ENCODE data around the gene PITPNM1.
"Not testable (repeated sequence)": the region's sequence is repeated elsewhere in the genome, so short reads cannot be mapped to it uniquely, and the experiment has no call there.

The PITPNM1 gene

DNA sequence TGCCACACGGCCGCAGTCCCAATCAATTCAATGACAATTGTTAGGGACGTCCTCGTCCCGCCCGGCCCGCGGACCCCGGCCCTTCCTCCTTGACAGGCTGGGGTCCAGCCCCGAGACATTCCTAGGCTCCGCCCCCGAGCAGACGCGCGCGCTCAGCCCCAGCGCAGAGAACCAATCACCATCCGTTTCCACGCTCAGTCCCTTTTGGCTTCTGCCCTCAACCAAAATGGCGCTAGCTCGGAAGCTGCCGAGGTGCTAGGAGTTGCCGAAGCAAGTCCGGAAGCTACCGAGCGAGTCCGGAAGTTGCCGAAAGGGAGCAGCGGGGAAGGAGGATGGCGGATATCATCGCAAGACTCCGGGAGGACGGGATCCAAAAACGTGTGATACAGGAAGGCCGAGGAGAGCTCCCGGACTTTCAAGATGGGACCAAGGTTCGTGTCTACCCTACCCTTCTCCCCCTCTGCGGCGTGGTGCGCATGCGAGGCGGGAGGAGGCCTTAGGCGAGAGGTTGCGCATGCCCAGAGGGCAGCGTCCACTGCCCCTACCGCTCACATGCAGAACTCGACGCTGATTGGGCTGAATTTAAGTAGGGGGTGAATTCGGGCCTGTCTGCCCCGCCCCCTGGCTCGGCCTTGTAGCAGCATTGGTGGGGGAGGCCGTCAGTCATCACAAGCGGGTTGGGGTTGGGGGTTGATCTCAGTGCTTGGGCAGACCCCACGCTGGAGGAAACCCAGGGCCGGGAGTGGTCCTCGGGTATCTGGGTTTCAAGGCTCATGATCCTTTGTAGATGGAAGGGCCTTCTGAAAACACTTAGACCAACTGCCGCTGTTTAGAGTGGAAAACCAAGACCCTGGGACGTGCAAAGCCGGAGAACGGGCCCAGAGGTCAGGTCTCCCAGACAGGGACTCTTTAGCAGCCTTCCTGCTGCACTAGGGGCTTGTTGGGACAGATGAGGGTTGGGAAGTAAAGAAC is 22.1 kb downstream of the PITPNM1 start, which contains the start of gene AIP:
Gene AIP (plus strand): TSS at position 200 of the 972 bp plus-strand sequence. CDS start 133 bp downstream, at position 333.
- Histone ChIP-seq H3K36me3 (ENCODE audit: control insufficient read depth in 4 of 4, insufficient read depth in 4 of 4, low read length in 3 of 4) (peaks cover 0 to 15% (median 10%) of the 10 kb centered on the region in 4 experiments), H3K4me1 (ENCODE audit: control extremely low read depth in 1 of 4, control insufficient read depth in 4 of 4, insufficient read depth in 4 of 4, low read length in 3 of 4) (peaks cover 10 to 39% (median 35%) of the 10 kb centered on the region in 4 experiments), H3K27me3 (replicated peaks in 2 of 5; ENCODE audit: control insufficient read depth in 4 of 5, insufficient read depth in 5 of 5, low read length in 4 of 5) (no peaks in the 10 kb centered on the region), H3K9me3 (ENCODE audit: control extremely low read depth in 1 of 5, control insufficient read depth in 4 of 5, insufficient read depth in 2 of 5, low read depth in 1 of 5, low read length in 4 of 5) (no peaks in the 10 kb centered on the region), H3K27ac (ENCODE audit: insufficient read depth in 1 of 2, low read depth in 1 of 2, low read length in 2 of 2, poor library complexity in 1 of 2, severe bottlenecking in 2 of 2) (peak within 1 kb of the TSS; percentile 40 to 81), H3K4me3 (ENCODE audit: control insufficient read depth in 1 of 7, extremely low read depth in 1 of 7, insufficient read depth in 4 of 7, low read depth in 2 of 7, low read length in 6 of 7) (peak within 1 kb of the TSS; percentile 41 to 86 (median 75))
- CTCF ChIA-PET = interaction anchor here (0.6 kb wide), 1 partner anchor 44 kb away, joined by 3 read pairs; no protein-coding TSS in a partner anchor
- DNase-seq = peak; percentile 98 to 99 (median 99)
- POLR2A ChIA-PET = interaction anchor here (0.6 to 0.7 kb wide), 3 partner anchors 11 to 270 kb away, joined by 3 read pairs; no protein-coding TSS in a partner anchor
- WGBS (ENCODE audit: insufficient coverage) = 14% methylated on average over 47 of the region's 60 CpGs

DNA sequence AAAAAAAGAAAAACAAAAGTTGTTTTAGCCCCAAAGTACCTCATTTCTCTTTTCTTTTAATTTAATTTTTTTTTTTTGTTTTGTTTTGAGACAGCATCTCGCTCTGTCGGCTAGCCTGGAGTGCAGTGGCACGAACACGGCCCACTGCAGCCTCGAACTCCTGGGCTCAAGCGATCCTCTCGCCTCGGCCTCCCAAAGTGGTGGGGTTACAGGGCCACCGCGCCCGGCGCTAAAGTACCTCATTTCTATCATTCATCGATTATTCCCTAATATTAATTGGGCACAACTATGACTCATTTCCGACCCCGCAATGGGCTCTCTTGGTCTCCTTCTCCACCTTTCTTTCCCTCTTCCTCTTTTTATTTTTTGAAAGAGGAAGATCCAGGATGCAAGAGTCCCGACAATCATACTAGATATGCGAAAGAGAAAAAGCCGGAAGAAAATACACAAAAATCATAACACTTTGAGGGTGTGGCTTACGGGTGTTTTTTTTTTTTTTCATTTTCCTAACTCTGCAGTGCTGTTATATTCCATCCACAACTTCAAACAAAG is 22.8 kb downstream of the PITPNM1 start:
- DNase-seq = no peak
- POLR2A ChIA-PET = interaction anchor here (0.6 kb wide), 1 partner anchor 10 kb away, joined by 3 read pairs; no protein-coding TSS in a partner anchor
- peaks cover 10 to 39% (median 35%) of the 10 kb centered on the region in 4 experiments for H3K4me1 ChIP-seq (ENCODE audit: control extremely low read depth in 1 of 4, control insufficient read depth in 4 of 4, insufficient read depth in 4 of 4, low read length in 3 of 4)
- H3K4me3 ChIP-seq (ENCODE audit: control insufficient read depth in 1 of 7, extremely low read depth in 1 of 7, insufficient read depth in 4 of 7, low read depth in 2 of 7, low read length in 6 of 7) = peak overlapping the region; percentile 41 to 86 (median 75)
- peak overlapping the region; percentile 40 to 81 for H3K27ac ChIP-seq (ENCODE audit: insufficient read depth in 1 of 2, low read depth in 1 of 2, low read length in 2 of 2, poor library complexity in 1 of 2, severe bottlenecking in 2 of 2)
- no peaks in the 10 kb centered on the region for H3K9me3 ChIP-seq (ENCODE audit: control extremely low read depth in 1 of 5, control insufficient read depth in 4 of 5, insufficient read depth in 2 of 5, low read depth in 1 of 5, low read length in 4 of 5)
- H3K27me3 ChIP-seq (replicated peaks in 2 of 5; ENCODE audit: control insufficient read depth in 4 of 5, insufficient read depth in 5 of 5, low read length in 4 of 5) = no peaks in the 10 kb centered on the region
- 34% methylated on average over 15 of the region's 19 CpGs for WGBS (ENCODE audit: insufficient coverage)
- H3K36me3 ChIP-seq (ENCODE audit: control insufficient read depth in 4 of 4, insufficient read depth in 4 of 4, low read length in 3 of 4) = peaks cover 0 to 8% (median 2%) of the 10 kb centered on the region in 4 experiments
- CTCF ChIA-PET = interaction anchor here (0.6 to 0.7 kb wide), 2 partner anchors 12 to 43 kb away, joined by 3 read pairs; no protein-coding TSS in a partner anchor

DNA sequence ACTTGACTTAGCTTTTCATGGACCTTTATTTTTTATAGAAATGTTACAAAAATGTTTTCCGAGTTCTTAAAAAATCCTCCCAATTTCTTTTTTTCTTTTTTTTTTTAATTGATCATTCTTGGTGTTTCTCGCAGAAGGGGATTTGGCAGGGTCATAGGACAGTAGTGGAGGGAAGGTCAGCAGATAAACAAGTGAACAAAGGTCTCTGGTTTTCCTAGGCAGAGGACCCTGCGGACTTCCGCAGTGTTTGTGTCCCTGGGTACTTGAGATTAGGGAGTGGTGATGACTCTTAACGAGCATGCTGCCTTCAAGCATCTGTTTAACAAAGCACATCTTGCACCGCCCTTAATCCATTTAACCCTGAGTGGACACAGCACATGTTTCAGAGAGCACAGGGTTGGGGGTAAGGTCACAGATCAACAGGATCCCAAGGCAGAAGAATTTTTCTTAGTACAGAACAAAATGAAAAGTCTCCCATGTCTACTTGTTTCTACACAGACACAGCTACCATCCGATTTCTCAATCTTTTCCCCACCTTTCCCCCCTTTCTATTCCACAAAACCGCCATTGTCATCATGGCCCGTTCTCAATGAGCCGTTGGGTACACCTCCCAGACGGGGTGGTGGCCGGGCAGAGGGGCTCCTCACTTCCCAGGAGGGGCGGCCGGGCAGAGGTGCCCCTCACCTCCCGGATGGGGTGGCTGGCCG is 27.7 kb downstream of the PITPNM1 start:
- H3K9me3 ChIP-seq (ENCODE audit: control extremely low read depth in 1 of 5, control insufficient read depth in 4 of 5, insufficient read depth in 2 of 5, low read depth in 1 of 5, low read length in 4 of 5); H3K36me3 ChIP-seq (ENCODE audit: control insufficient read depth in 4 of 4, insufficient read depth in 4 of 4, low read length in 3 of 4); POLR2A ChIA-PET; H3K4me1 ChIP-seq (ENCODE audit: control extremely low read depth in 1 of 4, control insufficient read depth in 4 of 4, insufficient read depth in 4 of 4, low read length in 3 of 4); H3K27ac ChIP-seq (ENCODE audit: insufficient read depth in 1 of 2, low read depth in 1 of 2, low read length in 2 of 2, poor library complexity in 1 of 2, severe bottlenecking in 2 of 2); DNase-seq; H3K27me3 ChIP-seq (replicated peaks in 2 of 5; ENCODE audit: control insufficient read depth in 4 of 5, insufficient read depth in 5 of 5, low read length in 4 of 5); H3K4me3 ChIP-seq (ENCODE audit: control insufficient read depth in 1 of 7, extremely low read depth in 1 of 7, insufficient read depth in 4 of 7, low read depth in 2 of 7, low read length in 6 of 7): not testable (repeated sequence)
- WGBS (ENCODE audit: insufficient coverage) = 86% methylated on average over 1 of the region's 16 CpGs
- CTCF ChIA-PET = interaction anchor here (0.9 to 1.0 kb wide), 2 partner anchors 52 to 76 kb away, joined by 3 read pairs; partner anchors contain the start of gene PPP1CA

DNA sequence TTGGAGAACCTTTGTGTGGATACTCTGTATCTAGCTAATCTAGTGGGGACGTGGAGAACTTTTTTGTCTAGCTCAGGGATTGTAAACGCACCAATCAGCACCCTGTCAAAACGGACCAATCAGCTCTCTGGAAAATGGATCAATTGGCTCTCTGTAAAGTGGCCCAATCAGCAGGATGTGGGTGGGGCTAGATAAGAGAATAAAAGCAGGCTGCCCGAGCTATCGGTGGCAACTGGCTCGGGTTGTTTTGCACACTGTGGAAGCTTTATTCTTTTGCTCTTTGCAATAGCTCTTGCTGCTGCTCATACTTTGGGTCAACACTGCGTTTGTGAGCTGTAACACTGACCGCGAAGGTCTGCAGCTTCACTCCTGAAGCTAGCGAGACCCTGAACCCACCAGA is 28.5 kb downstream of the PITPNM1 start:
- ChIA-PET POLR2A (interaction anchor here (1.5 kb wide), 1 partner anchor 123 kb away, joined by 3 read pairs; the partner anchor contains the start of gene POLD4), CTCF (interaction anchor here (0.9 to 1.0 kb wide), 2 partner anchors 51 to 75 kb away, joined by 3 read pairs; partner anchors contain the start of gene PPP1CA)
- not testable (repeated sequence) for H3K4me3 ChIP-seq (ENCODE audit: control insufficient read depth in 1 of 7, extremely low read depth in 1 of 7, insufficient read depth in 4 of 7, low read depth in 2 of 7, low read length in 6 of 7); H3K27ac ChIP-seq (ENCODE audit: insufficient read depth in 1 of 2, low read depth in 1 of 2, low read length in 2 of 2, poor library complexity in 1 of 2, severe bottlenecking in 2 of 2); H3K4me1 ChIP-seq (ENCODE audit: control extremely low read depth in 1 of 4, control insufficient read depth in 4 of 4, insufficient read depth in 4 of 4, low read length in 3 of 4); H3K27me3 ChIP-seq (replicated peaks in 2 of 5; ENCODE audit: control insufficient read depth in 4 of 5, insufficient read depth in 5 of 5, low read length in 4 of 5); DNase-seq; H3K9me3 ChIP-seq (ENCODE audit: control extremely low read depth in 1 of 5, control insufficient read depth in 4 of 5, insufficient read depth in 2 of 5, low read depth in 1 of 5, low read length in 4 of 5); H3K36me3 ChIP-seq (ENCODE audit: control insufficient read depth in 4 of 4, insufficient read depth in 4 of 4, low read length in 3 of 4)
- 92% methylated on average over 10 of the region's 10 CpGs for WGBS (ENCODE audit: insufficient coverage)

DNA sequence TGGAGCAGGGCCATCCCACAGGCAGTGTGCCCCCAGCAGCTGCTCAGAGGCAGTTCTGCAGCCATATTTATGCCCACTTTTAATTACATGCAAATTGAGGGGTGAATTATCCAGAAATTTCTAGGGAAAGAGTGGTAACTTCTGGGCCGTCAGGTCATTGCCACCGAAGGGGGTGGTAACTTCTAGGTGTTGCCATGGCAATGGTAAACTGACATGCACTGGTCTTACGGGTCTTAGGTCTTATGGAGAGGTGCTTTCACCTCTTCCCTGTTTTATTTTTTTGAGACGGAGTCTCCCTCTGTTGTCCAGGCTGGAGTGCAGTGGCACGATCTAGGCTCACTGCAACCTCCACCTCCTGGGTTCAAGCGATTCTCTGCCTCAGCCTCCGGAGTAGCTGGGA is 32.3 kb downstream of the PITPNM1 start:
- no peak overlapping the region for H3K4me3 ChIP-seq (ENCODE audit: control insufficient read depth in 1 of 7, extremely low read depth in 1 of 7, insufficient read depth in 4 of 7, low read depth in 2 of 7, low read length in 6 of 7)
- POLR2A ChIA-PET = no interaction called here
- WGBS (ENCODE audit: insufficient coverage) = 93% methylated on average over 7 of the region's 7 CpGs
- H3K4me1 ChIP-seq (ENCODE audit: control extremely low read depth in 1 of 4, control insufficient read depth in 4 of 4, insufficient read depth in 4 of 4, low read length in 3 of 4) = peaks cover 0 to 16% (median 11%) of the 10 kb centered on the region in 4 experiments
- CTCF ChIA-PET = interaction anchor here (1.1 to 2.0 kb wide), 2 partner anchors 90 to 119 kb away, joined by 3 to 5 read pairs; no protein-coding TSS in a partner anchor
- no peaks in the 10 kb centered on the region for H3K36me3 ChIP-seq (ENCODE audit: control insufficient read depth in 4 of 4, insufficient read depth in 4 of 4, low read length in 3 of 4)
- peaks cover 0 to 3% (median 0%) of the 10 kb centered on the region in 5 experiments for H3K27me3 ChIP-seq (replicated peaks in 2 of 5; ENCODE audit: control insufficient read depth in 4 of 5, insufficient read depth in 5 of 5, low read length in 4 of 5)
- no peak for DNase-seq
- H3K27ac ChIP-seq (ENCODE audit: insufficient read depth in 1 of 2, low read depth in 1 of 2, low read length in 2 of 2, poor library complexity in 1 of 2, severe bottlenecking in 2 of 2) = no peak overlapping the region
- H3K9me3 ChIP-seq (ENCODE audit: control extremely low read depth in 1 of 5, control insufficient read depth in 4 of 5, insufficient read depth in 2 of 5, low read depth in 1 of 5, low read length in 4 of 5) = no peaks in the 10 kb centered on the region

DNA sequence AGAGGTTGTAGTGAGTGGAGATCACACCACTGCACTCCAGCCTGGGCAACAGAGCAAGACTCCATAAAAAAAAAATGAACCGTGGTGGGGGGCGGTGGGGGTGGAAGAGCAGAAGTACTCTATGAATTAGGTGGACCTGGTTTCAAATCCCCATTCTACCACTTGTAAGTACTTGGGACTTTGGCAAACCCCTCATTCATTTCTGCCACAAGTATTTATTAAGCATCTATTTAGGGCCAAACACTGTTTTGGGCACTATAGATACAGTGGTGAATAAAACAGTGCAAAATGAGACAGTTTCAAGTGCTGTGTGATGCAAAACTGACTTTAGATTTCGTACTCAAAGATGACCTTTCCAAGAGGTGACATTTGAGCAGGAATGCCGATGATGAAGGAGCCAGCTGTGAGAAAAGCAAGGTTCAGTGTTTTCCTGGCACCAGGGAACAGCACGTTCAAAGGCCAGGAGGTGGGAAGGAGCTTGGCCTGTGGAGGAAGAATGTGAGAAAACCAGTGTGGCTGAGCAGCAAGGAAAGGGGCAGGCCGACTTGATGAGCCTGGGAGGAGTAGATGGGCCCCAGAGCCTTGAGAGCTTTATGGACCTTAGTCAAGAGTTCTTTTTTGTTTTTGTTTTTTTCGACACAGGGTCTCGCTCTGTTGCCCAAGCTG is 34.7 kb downstream of the PITPNM1 start:
- H3K9me3 ChIP-seq (ENCODE audit: control extremely low read depth in 1 of 5, control insufficient read depth in 4 of 5, insufficient read depth in 2 of 5, low read depth in 1 of 5, low read length in 4 of 5) = no peaks in the 10 kb centered on the region
- CTCF ChIA-PET = interaction anchor here (4.1 kb wide), 1 partner anchor 69 kb away, joined by 30 read pairs; the partner anchor contains the start of genes PPP1CA and TBC1D10C
- 93% methylated on average over 6 of the region's 8 CpGs for WGBS (ENCODE audit: insufficient coverage)
- peaks cover 0 to 3% (median 0%) of the 10 kb centered on the region in 5 experiments for H3K27me3 ChIP-seq (replicated peaks in 2 of 5; ENCODE audit: control insufficient read depth in 4 of 5, insufficient read depth in 5 of 5, low read length in 4 of 5)
- H3K36me3 ChIP-seq (ENCODE audit: control insufficient read depth in 4 of 4, insufficient read depth in 4 of 4, low read length in 3 of 4) = no peaks in the 10 kb centered on the region
- H3K4me3 ChIP-seq (ENCODE audit: control insufficient read depth in 1 of 7, extremely low read depth in 1 of 7, insufficient read depth in 4 of 7, low read depth in 2 of 7, low read length in 6 of 7) = no peak overlapping the region
- no peak overlapping the region for H3K27ac ChIP-seq (ENCODE audit: insufficient read depth in 1 of 2, low read depth in 1 of 2, low read length in 2 of 2, poor library complexity in 1 of 2, severe bottlenecking in 2 of 2)
- H3K4me1 ChIP-seq (ENCODE audit: control extremely low read depth in 1 of 4, control insufficient read depth in 4 of 4, insufficient read depth in 4 of 4, low read length in 3 of 4) = peaks cover 0 to 31% (median 18%) of the 10 kb centered on the region in 4 experiments
- POLR2A ChIA-PET = no interaction called here
- DNase-seq = no peak
